HG03196 (cell line): ENCODE results near the gene LMF1.
"Not testable (repeated sequence)": the region's sequence is repeated elsewhere in the genome, so short reads cannot be mapped to it uniquely, and the experiment has no call there.

Source experiments
- ATAC-seq: cut with Tn5 transposase; IDR thresholded peaks from one replicate; pipeline ENCODE4 v1.9.1; 2021; ENCODE audit not compliant: unreplicated experiment

Gene LMF1

DNA sequence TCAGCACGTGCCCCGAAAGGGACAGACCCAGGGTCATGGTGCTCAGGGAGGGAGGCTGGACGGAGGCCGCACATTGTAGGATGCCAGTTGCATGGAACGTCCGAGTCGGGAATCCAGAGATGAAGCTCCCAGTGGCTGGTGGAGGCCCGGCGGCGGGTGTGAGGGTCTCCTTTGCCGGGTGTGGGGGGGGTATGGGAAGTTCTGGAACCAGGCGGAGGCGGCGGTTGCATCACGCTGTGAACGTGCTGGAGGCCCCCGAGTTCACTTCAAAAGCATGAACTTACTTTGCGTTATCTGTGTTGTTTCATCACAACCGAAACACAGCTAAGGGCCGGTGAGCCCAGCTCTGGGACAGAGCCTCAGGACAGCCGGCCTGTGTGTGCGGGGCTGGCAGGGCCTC lies 96.9 kb downstream of the LMF1 start:
- no peak for ATAC-seq

DNA sequence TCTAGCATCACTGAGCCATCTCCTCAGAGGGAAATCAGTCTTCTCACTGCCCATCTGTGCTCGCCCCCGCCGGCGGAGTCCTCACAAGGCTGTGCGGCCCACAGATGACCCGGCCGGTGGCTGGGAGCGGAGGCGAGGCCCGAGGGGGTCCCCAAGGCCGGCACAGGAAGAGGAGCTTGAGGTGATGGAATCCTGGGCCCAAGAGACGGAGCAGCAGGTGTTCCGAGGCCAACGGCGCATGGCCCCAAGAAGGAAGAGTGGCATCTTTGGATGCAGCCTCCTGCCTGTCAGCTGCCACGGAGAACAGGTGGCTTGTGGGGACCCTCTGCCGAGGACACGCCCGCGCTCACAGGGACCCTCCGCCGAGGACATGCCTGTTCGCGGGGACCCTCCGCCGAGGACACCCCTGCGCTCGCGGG lies 97.5 kb downstream of the LMF1 start:
- ATAC-seq = no peak

DNA sequence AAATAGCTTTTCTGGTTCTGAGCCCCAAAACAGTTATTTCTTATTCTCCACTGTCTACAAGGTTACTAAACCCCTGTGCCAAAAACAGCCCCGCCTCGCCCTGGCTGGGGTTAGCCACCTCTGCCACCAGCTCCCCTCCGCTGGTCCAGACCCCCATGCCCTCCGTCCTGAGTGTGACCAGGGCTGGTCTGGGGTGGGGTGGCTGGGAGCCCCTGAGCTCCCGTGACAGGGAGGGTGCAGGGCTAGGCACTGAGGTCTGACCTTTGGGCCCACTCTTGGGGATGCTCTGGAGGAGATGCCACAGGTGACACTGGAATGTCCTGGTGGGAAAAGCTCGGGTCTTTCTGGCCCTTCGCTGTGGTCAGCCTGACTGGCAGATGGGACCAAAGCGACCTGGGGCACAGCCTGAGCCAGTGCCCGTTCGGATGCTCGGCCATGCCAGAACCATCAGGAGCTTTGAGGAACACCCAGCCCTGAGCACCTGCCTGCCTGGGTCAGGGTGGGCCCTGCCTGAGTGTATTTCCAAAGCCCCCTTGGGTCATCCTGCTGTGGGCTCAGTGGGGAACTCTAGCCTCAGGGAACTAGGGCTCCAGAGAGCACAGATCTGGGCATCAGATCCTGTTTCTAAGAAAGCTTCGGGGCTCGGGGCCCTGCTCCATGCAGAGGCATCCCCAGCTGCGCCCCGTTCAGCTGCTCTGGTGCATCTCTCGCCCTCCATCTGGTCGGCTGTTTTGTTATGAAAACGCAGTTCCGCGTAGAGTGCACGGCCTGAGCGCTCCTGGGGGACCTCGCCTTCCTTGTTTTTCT lies 98.1 kb downstream of the LMF1 start:
- no peak for ATAC-seq

DNA sequence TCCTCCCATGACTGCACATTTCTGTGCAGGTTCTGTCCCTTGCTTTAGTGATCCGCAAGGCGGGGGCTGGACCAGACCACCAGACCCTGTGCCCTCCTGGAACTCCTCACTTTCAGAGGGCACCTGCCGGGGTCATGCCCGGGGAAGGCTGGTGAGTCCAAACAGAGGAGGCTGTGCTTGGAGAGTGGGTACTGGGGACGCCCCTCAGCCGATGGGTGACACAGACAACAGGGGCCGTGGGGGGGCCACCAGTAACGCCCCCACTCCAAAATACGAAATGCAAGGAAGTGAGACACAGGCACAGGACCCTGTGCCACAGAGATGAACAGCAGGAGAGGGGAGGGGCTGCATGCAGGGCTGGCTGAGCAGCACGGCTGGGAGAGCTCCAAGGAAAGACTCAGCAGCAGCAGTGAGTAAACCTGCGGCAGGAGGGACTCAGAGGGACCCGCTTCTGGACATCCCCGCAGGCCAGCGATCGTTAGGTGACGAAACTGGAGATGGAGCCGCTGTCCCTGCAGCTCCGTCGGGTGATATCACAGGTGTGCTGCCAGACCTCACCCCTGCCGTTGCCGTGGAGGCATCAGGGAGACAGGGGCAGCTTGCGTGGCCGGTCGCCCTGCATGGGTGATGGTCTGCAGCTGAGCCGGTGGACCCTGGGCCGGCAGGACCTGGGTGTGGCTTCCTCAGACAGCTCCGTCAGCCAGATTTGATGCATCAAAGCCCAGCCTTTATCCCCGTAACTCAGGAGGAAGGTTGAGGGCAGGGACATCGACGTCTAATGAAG lies 99.0 kb downstream of the LMF1 start:
- ATAC-seq = no peak

DNA sequence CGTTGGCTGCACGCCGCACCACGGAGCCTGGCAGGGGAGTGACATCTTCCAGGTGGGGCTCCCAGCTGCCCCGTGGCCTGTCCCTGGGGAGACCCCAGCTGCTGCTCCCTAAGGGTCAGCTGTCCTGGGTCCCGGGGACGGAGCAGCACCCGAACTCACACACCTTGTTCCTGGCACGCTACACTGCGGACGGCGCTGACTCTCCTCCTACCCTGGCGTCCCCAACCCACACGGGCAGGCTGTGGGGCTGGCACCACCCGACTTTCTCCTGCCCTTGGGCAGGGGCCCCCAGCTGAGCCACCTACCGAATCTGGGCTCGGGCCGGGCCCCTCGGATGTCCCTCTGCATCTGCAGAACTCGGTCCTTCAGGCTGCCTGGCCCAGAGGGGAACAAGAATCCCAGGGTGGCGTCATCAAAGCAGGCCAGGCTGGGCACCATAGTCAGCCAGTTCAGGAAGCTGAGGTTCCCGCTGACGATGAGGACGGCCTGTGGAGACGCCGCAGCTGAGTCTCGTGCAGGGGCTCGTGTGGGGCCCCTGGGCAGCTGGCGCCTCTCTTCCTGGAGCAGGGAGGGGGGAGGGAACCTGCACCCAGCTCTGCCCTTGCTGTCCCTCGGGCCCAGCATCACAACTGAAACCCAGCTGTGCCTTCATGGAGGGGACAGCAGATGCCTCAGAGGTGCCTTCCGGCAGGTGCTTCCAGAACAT lies 99.8 kb downstream of the LMF1 start:
- ATAC-seq = no peak

DNA sequence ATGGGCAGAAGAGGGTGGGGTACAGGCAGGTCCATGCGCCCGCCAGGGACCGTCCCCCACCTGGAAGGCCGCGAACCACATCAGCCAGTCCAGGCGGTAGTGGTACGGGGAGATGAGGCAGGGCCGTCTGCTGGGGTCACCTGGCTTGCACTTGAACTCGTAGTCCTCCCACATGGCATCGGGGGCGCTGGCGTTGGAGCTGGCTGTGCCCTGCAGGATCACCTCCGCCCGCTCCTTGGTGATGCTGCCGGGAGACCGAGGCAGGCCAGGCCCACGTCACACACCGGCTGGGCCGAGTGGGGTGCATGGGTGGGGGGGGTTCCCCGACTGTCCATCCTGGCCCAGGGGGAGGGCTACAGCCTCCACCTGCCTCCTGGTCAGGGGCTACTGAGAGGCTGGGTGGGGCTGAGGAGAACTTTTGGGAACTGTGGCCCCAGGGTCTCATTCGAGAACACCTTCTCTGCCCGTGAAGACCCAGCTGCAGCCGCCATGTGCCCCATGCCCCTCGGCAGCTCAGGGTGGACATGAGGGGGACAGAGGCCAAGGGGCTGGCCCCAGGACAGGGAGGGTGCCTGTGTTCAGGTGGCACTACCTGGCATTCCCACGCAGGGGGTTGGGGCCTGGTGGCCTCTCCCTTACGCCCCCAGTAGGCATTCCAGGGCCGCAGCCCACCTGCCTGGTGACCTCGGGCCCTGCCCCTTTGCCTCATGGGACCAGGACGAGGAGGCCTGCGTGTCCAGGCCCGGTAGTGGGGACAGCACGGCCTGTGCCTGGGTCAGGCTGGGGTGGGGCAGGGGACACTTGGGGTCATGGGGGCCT lies 100.8 kb downstream of the LMF1 start:
- no peak for ATAC-seq

DNA sequence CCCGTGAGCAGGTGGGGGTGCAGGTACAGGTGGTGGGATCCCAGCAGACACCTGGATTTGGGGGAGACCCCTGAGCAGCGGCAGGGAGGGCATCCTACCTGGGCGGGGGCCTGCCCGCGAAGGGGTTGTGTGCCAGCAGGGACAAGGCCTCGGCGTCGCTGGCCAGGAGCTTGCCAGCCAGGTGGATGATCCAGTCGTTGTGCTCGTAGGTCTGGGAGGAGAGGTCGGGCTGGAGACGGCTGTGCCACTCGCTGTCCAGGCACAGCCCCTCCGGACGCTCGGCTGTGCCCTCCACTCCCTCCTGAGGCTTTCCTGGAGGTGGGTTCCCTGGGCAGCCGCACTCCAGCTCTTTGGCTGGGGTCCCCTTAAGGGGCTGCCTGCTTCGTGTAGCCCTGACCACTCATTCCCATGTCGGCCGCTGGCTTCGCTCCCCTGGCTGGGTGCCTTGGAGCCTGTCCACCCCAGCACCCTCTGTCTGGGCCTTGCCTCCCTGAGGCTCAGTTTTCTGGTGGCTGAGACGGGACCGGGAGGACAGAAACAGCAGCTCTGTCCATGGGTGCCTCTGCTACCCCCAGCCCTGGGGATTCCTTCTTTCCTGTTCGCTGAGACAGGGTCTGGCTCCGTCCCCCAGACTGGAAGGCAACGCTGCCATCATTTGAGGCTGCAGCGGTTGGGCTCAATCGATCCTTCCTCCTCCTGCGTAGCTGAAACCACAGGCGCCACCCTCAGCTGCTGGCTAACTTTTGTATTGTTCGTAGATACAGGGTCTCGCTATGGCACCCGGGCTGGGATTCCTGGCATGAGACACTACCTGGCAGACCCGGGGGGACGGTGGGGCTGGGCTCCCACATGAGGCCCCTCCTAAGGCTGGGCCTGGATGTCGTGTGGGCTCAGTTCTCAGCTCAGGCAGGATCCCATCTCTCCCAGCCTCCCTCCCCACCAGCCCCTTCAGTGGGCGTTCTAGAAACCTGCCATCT lies 101.7 kb downstream of the LMF1 start:
- no peak for ATAC-seq

DNA sequence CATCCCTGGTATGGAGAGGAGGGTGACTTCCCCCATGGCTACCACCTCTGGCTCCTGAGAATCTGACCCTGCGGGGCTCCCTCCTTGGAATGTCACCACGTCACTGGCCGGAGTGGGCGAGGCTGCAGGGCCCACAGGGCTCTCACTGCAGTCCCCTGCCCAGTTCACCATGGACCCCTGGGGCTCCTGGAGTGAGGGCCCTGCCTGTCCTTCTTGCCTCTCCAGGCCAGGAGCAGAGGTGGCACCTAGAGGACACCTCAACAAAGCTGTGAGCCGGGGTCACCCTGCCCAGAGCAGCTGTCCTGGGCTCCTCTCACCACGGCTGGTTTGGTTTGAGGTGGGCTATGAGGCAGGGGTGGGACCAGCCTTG lies 102.4 kb downstream of the LMF1 start:
- no peak for ATAC-seq

DNA sequence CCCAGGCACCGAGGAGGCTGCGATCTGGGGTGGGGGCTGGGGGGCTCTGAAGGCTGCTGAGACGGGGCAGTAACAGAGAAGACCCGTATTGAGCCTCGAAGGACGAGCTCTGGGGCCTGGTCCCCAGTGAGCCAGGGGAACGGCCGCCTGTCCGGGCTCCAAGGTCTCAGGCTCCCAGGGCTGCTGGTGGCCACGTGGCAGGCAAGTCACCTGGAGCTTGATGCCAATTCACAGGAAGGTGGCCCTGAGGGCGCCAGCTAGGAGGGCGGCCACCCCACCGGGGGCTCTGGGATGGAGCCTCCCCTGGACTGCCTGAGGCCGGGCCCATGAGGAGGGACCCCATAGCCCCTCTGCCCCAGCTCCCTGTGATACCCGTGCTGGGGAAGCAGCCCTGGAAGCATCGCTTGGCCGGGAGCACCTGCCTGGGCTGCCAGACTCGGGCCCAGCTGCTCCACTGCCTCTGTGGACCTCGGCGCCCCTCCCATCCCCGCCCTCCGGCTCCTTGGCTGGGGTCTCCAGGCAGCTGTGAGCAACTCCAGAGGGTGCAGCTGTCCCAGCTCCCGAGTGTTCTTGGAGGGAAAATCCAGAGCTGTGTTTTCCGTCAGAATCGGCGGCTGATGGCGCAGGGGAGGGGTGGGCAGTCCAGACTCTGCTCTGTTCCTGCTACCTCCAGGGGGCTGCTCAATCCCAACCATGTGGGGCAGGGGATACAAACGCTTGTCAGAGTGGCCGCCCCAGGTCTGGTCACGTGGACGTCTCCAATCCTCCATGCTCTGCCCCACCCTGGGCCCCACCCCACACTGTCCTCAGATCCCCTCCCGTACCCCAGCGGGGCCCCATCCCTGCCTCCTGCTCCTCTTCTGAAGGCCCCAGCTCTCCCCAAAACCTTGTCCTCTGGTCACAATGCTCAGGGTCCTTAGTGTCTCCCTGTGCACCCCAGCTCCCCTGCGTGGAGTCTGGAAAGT lies 103.1 kb downstream of the LMF1 start:
- ATAC-seq = no peak

DNA sequence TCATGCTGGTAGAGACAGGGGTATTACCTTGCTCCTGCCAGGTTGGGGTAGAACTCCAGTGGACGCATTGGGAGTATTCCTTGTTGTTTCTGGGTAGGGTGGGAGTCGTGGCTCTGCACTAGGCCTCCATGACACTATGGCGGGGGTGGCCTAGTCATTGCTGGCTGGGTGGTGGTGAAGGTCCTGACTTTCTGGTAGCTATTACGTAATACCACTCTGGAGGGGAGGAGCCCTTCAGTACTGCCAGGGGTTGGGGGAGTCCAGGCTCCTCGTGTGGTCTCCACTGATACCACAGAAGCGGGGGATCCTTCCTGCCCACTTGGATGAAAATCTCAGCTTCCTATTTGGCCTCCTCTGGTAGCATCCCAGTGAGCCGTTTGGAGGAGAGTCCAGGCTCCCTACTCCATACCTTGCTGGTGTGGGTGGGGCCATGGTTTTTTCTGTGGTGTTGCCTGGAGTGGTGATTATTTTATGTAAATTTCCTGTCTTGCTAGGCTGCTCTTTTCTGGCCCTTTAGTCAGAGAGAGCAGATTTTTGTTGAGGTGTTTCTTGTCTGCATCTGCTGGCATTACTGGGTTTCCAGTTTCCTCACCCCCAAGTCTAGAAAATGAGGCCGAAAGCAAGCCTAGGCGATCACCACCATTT lies 104.4 kb downstream of the LMF1 start:
- ATAC-seq = no peak

DNA sequence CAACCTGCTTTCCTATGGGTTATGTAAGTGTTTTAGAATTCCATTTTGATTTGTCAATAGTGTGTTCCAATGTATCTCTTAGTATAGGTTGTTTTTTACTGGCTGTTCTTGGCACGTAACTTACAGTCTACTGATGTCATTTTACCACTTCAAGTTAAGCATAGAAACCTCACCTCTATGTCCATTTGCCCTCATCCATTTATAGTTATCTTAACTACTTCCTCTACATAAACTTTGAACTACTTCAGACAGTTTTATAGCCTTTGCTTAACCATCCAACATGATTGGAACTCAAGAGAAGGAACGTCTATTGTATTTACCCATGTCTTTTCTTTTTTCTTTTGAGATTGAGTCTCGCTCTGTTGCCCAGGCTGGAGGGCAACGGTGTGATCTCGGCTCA lies 105.8 kb downstream of the LMF1 start:
- no peak for ATAC-seq

DNA sequence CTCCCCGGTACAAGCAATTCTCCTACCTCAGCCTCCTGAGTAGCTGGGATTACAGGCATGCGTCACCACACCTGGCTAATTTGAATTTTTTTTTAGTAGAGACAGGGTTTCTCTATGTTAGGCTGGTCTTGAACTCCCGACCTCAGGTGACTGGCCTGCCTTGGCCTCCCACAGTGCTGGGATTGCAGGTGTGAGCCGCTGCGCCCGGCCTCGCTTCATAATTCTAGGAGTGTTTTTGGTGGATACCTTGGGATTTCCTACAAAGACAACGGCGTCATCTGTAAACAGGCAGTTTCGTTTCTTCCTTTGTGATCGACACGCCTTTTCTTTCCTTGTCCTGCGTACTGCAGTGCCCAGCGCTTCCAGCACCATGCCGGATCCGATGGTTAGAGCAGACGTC lies 109.3 kb downstream of the LMF1 start:
- no peak for ATAC-seq

DNA sequence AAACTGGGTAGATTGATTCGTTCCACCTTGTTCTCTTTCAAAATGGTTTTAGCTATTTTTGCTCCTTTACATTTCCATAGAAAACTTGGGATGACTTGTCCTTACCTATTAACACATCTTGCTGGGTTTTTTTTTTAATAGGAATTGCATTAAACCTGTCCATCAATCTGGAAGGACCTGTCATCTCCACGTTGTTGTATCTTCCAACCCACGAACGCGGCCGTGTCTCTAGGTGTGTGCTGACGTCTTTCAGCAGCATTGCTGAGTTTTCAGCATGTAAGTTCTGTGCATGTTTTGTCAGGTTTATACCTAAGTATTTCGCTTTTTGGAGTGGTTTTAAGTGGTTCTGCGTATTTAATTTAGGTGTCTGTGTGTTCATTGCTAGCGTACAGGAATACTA lies 109.9 kb downstream of the LMF1 start:
- no peak for ATAC-seq

DNA sequence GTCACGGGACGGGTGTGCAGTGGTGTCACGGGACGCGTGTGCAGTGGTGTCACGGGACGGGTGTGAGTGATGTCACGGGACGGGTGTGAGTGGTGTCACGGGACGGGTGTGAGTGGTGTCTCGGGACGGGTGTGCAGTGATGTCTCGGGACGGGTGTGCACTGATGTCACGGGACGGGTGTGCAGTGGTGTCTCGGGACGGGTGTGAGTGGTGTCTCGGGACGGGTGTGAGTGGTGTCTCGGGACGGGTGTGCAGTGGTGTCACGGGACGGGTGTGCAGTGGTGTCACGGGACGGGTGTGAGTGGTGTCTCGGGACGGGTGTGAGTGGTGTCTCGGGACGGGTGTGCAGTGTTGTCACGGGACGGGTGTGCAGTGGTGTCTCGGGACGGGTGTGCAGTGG lies 111.8 kb downstream of the LMF1 start:
- ATAC-seq = not testable (repeated sequence)

DNA sequence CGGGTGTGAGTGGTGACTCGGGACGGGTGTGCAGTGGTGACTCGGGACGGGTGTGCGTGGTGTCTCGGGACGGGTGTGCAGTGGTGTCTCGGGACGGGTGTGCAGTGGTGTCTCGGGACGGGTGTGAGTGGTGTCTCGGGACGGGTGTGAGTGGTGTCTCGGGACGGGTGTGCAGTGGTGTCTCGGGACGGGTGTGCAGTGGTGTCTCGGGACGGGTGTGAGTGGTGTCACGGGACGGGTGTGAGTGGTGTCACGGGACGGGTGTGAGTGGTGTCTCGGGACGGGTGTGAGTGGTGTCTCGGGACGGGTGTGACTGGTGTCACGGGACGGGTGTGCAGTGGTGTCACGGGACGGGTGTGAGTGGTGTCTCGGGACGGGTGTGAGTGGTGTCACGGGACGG lies 112.3 kb downstream of the LMF1 start:
- not testable (repeated sequence) for ATAC-seq

DNA sequence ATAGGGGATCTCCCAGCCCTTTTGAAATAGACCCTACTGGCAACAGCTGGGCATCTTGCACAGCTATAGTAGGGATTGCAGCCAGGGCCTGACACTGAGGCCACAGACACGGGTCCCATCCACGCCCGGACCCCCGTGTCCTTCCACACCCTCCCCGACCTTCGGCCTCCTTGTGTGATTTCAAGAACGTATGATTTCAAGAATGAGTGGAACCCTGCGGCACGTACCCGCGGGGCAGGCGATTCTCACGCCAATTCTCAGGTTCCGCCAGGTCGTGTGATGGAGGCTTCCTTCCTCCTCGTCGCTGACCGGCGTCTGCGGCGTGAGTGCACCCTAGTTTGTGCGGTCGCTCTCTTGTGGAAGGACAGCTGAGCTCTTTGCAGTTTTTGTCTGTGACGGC lies 114.0 kb downstream of the LMF1 start:
- no peak for ATAC-seq

DNA sequence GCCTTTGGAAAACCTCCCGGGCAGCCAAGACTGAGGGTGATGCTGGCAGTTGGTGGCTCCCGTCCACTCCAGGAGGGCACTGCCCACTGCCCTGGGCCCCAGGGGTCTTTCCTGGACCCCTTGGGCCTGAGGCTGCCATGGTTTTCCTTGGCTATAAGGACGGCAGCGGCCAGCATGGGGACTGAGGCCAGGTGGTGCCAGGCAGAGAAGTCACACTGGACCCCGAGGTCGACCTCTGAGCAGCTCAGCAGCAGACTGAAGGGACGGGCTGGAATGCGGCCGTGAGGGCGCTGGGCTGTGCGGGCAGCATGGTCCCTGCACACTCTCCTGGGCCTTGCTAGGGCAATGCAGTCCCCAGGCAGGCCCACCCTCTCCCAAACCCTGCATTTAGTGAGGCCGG lies 114.7 kb downstream of the LMF1 start:
- no peak for ATAC-seq

DNA sequence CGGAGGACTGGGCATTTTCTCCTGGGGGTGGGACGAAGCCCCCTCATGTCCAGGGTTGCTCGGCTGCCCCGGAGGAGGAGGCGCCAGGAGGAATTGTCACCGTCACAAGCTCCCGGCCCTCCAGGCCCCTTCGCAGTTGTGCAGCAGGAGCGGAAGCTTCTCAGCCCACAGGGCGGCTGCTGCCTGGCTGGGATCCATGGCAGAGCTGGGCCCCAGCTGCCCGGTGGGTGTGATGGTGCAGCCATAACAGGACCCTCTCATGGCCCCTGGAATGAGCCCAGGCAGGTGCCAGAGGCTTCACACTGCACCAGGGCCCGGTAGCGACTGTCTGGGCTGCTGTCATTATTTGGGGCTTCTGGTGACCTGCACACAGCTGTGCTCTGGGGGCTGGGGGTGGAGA lies 115.3 kb downstream of the LMF1 start:
- ATAC-seq = no peak
